Measurements from ENCODE around the gene PCSK6.

PCSK6 gene

DNA sequence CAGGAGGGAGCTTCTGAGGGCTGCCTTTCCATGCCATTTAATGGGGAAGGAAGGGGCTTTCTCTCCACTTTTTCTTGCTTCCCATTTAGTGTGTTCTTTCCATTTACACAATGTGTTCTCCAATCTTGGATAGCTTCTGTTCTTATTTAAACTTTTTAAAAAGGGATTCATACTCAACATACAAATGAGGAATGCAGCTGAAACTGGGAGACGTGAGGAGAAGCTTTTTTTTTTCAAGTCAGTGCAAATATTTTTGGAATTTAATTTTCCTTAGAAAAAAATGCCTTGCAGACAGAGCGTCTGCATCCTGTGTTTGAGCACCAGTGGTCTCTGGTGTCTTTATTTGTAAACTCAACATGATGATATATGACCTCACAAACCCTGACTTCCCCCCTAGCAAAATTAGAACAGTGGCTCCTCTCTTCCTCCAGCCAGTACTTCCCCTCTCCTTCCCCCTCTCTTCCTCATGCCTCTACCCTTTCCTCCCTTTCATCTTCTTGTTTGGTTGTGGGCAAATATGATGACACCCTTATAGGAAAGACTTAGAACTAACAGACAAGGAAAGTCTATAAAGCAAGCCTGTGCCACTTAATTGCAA is 48.1 kb upstream of the PCSK6 start:
- TF ChIP-seq, protein P1, sequence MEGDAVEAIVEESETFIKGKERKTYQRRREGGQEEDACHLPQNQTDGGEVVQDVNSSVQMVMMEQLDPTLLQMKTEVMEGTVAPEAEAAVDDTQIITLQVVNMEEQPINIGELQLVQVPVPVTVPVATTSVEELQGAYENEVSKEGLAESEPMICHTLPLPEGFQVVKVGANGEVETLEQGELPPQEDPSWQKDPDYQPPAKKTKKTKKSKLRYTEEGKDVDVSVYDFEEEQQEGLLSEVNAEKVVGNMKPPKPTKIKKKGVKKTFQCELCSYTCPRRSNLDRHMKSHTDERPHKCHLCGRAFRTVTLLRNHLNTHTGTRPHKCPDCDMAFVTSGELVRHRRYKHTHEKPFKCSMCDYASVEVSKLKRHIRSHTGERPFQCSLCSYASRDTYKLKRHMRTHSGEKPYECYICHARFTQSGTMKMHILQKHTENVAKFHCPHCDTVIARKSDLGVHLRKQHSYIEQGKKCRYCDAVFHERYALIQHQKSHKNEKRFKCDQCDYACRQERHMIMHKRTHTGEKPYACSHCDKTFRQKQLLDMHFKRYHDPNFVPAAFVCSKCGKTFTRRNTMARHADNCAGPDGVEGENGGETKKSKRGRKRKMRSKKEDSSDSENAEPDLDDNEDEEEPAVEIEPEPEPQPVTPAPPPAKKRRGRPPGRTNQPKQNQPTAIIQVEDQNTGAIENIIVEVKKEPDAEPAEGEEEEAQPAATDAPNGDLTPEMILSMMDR (IDR thresholded peaks at IDR 0.05; ENCODE audit: borderline replicate concordance, extremely low read depth, low read length, poor library complexity, severe bottlenecking), result no peak
- TF ChIP-seq EZH2 (IDR thresholded peaks at IDR 0.05; ENCODE audit: borderline replicate concordance, low read depth, low read length, severe bottlenecking), result no peak
- H3K9me3 ChIP-seq (ENCODE audit: insufficient read depth, low read length, severe bottlenecking), result no peaks in the 10 kb centered on the region
- no peak overlapping the region for H3K9ac ChIP-seq (ENCODE audit: low read depth, low read length)

DNA sequence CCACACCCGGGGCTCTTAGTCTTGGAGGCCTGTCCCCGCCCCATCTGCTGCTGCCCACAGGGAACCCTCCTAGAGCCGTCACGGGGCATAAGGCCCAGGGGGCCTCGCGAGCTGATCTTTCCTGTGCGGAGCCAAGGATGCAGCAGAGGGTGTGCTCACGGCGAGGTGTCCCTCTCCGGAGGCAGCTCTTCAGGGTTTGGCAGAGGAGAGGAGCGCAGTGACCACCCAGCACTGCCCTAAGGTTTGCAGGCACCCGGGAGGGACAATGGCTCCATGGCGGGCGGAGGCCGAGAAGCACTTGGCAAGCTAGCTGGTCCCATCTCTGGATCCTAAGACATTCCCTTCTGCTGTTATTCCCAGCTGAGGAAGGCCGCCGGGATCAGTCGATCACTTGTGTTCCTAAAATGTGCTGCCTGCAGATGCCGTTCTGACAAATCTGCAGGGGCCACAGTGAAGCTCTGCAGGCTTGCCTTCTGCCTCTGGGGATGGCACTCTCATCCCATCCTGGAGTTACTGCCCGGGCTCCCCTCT is 47.4 kb upstream of the PCSK6 start:
- no peak overlapping the region for H3K27ac ChIP-seq (ENCODE audit: low read length)
- H3K36me3 ChIP-seq (ENCODE audit: insufficient read depth, low read length), result no peaks in the 10 kb centered on the region
- no peaks in the 10 kb centered on the region for H3K27me3 ChIP-seq (ENCODE audit: insufficient read depth, low read length, poor library complexity)
- H3K9me3 ChIP-seq (ENCODE audit: insufficient read depth, low read length, severe bottlenecking), result no peaks in the 10 kb centered on the region
- no peaks in the 10 kb centered on the region for H4K20me1 ChIP-seq (ENCODE audit: insufficient read depth, low read length)
- no peak for DNase-seq
- H3K4me1 ChIP-seq (ENCODE audit: insufficient read depth, low read length), result no peaks in the 10 kb centered on the region
- H3K4me2 ChIP-seq (ENCODE audit: insufficient read depth, low read length), result no peak overlapping the region
- H2AFZ ChIP-seq (ENCODE audit: low read depth, low read length), result no peak overlapping the region
- no peak overlapping the region for H3K4me3 ChIP-seq (ENCODE audit: low read depth in 1 of 2, low read length in 2 of 2)
- TF ChIP-seq, protein P1 (IDR thresholded peaks at IDR 0.05; ENCODE audit: borderline replicate concordance, extremely low read depth, low read length, poor library complexity, severe bottlenecking), result no peak
- no peak for TF ChIP-seq EZH2 (IDR thresholded peaks at IDR 0.05; ENCODE audit: borderline replicate concordance, low read depth, low read length, severe bottlenecking)
- H3K79me2 ChIP-seq (ENCODE audit: insufficient read depth, low read length), result no peaks in the 10 kb centered on the region
- H3K9ac ChIP-seq (ENCODE audit: low read depth, low read length), result no peak overlapping the region
- no peak for ATAC-seq (ENCODE audit: insufficient read depth, low read depth)

More for the DNA sequence above, 48.1 kb upstream of the PCSK6 start:
- Histone ChIP-seq H4K20me1 (ENCODE audit: insufficient read depth, low read length) (no peaks in the 10 kb centered on the region), H3K4me3 (ENCODE audit: low read depth in 1 of 2, low read length in 2 of 2) (no peak overlapping the region), H3K27ac (ENCODE audit: low read length) (no peak overlapping the region), H3K27me3 (ENCODE audit: insufficient read depth, low read length, poor library complexity) (no peaks in the 10 kb centered on the region), H3K4me1 (ENCODE audit: insufficient read depth, low read length) (no peaks in the 10 kb centered on the region), H3K79me2 (ENCODE audit: insufficient read depth, low read length) (no peaks in the 10 kb centered on the region), H2AFZ (ENCODE audit: low read depth, low read length) (no peak overlapping the region), H3K4me2 (ENCODE audit: insufficient read depth, low read length) (no peak overlapping the region), H3K36me3 (ENCODE audit: insufficient read depth, low read length) (no peaks in the 10 kb centered on the region)
- no peak for ATAC-seq (ENCODE audit: insufficient read depth, low read depth)
- no peak for DNase-seq

DNA sequence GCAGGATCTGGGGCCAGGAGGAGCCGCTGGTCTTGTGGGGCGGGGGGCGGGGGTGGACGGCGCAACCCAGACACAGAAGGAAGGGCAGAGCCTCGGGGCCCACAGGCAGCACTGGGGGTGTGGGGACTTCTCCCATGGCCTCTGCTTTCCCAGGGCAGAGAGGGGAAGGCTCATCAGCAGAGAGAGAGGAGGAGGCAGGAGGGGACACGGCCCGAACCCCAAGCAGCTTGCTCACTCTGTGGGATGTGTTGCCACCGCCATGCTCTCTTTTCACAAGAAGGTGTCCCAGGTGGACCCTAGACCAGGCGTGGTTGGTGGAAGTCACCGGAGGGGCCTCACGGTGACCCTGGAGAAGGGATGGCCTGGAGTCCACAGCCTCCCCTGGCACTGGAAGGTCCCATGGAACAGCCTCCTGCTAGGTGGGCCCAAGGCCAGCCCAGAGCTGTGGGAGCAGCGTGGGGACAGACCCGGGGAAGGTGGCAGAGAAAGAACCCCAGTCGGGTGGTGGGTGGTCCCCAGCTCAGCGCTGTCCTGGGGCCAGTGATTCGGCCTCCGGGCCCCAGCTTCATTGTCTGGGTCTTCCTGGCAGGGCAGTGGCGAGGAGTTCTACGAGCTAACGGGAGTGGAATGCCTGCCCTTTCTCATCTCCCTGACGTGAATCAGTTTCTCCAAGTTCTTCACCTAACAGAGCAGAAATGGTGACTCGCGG is 46.8 kb upstream of the PCSK6 start:
- no peak overlapping the region for H2AFZ ChIP-seq (ENCODE audit: low read depth, low read length)
- H3K9ac ChIP-seq (ENCODE audit: low read depth, low read length), result no peak overlapping the region
- no peak for DNase-seq
- H3K36me3 ChIP-seq (ENCODE audit: insufficient read depth, low read length), result no peaks in the 10 kb centered on the region
- no peaks in the 10 kb centered on the region for H3K27me3 ChIP-seq (ENCODE audit: insufficient read depth, low read length, poor library complexity)
- no peaks in the 10 kb centered on the region for H4K20me1 ChIP-seq (ENCODE audit: insufficient read depth, low read length)
- H3K79me2 ChIP-seq (ENCODE audit: insufficient read depth, low read length), result no peaks in the 10 kb centered on the region
- no peak overlapping the region for H3K4me2 ChIP-seq (ENCODE audit: insufficient read depth, low read length)
- H3K4me3 ChIP-seq (ENCODE audit: low read depth in 1 of 2, low read length in 2 of 2), result no peak overlapping the region
- no peaks in the 10 kb centered on the region for H3K4me1 ChIP-seq (ENCODE audit: insufficient read depth, low read length)
- H3K9me3 ChIP-seq (ENCODE audit: insufficient read depth, low read length, severe bottlenecking), result no peaks in the 10 kb centered on the region
- TF ChIP-seq EZH2 (IDR thresholded peaks at IDR 0.05; ENCODE audit: borderline replicate concordance, low read depth, low read length, severe bottlenecking), result no peak
- TF ChIP-seq, protein P1 (IDR thresholded peaks at IDR 0.05; ENCODE audit: borderline replicate concordance, extremely low read depth, low read length, poor library complexity, severe bottlenecking), result no peak
- H3K27ac ChIP-seq (ENCODE audit: low read length), result no peak overlapping the region
- no peak for ATAC-seq (ENCODE audit: insufficient read depth, low read depth)
